ENCODE data around the gene RNF220. TPM values are rescaled to one million over a fixed set of nuclear protein-coding genes. Genes with fewer than 3 reads are reported as not detected.

The RNF220 gene
- total and polyA plus RNA-seq, 2 of the 4 experiments (the other 2 are of a cell fraction), result 71.8 to 77.1 TPM

- no peak overlapping the region for H3K14ac ChIP-seq (replicated peaks; ENCODE audit: low read depth, low read length)
- WGBS, 2 experiments (ENCODE audit: extremely low coverage in 2 of 2, insufficient read length in 1 of 2), result no CpG with 5 or more reads among the region's 3 CpGs
- ChIA-PET CTCF (no interaction called here), POLR2A (ENCODE audit: unreplicated experiment) (no interaction called here)
- H3K36me3 ChIP-seq (ENCODE audit: control insufficient read depth, insufficient read depth, low read length), result no peaks in the 10 kb centered on the region
- TF ChIP-seq RFX5 (IDR thresholded peaks at IDR 0.05; ENCODE audit: low read depth, low read length), result no peak
- no peak overlapping the region for H4K91ac ChIP-seq (ENCODE audit: insufficient read depth, low read depth, low read length)
- DNase-seq, result no peak
- no peak overlapping the region for H4K8ac ChIP-seq (ENCODE audit: low read depth in 2 of 2, low read length in 2 of 2)
- no peak overlapping the region for H3K18ac ChIP-seq (ENCODE audit: low read depth, low read length)
- no peak overlapping the region for H2AFZ ChIP-seq (replicated peaks; ENCODE audit: low read length, poor library complexity)
- H2BK15ac ChIP-seq (ENCODE audit: low read depth, low read length), result no peak overlapping the region
- H3K23ac ChIP-seq (ENCODE audit: low read depth, low read length), result no peak overlapping the region
- no peak overlapping the region for H2BK120ac ChIP-seq (ENCODE audit: low read depth, low read length)
- no peak overlapping the region for H3K4me3 ChIP-seq (ENCODE audit: insufficient read depth, low read depth, low read length)
- no peaks in the 10 kb centered on the region for H4K20me1 ChIP-seq (ENCODE audit: insufficient read depth, low read length)
- H2AK9ac ChIP-seq (replicated peaks; ENCODE audit: low read depth, low read length, poor library complexity), result no peak overlapping the region
- H3K4me1 ChIP-seq (ENCODE audit: control insufficient read depth, insufficient read depth, low read length), result no peaks in the 10 kb centered on the region
- in situ Hi-C loops (cut with MboI; ENCODE audit: low sequenced_read_pairs), result no loop called here
- BruUV-seq (replicated peaks), result no TSS peak
- H3K9me1 ChIP-seq (ENCODE audit: insufficient read depth, low read length), result no peaks in the 10 kb centered on the region
- H2BK20ac ChIP-seq (ENCODE audit: low read depth, low read length), result no peak overlapping the region
- no peak for ATAC-seq (ENCODE audit: low read depth)
- dilution Hi-C loops (cut with HindIII; ENCODE audit: low sequenced_read_pairs, unreplicated experiment), result no loop called here
- no peaks in the 10 kb centered on the region for H3K9me3 ChIP-seq (ENCODE audit: control insufficient read depth, insufficient read depth, low read length)
- H3K4ac ChIP-seq (ENCODE audit: low read depth, low read length), result no peak overlapping the region
- no peak overlapping the region for H2BK5ac ChIP-seq (ENCODE audit: low read depth, low read length, poor library complexity, severe bottlenecking)
- no peak overlapping the region for H3K4me2 ChIP-seq (ENCODE audit: low read depth, low read length)
- no peaks in the 10 kb centered on the region for H3K79me1 ChIP-seq (ENCODE audit: low read depth in 1 of 2, low read length in 2 of 2)
- H4K5ac ChIP-seq (ENCODE audit: low read depth, low read length), result no peak overlapping the region
- peaks cover 15% of the 10 kb centered on the region for H3K27me3 ChIP-seq (ENCODE audit: control insufficient read depth, insufficient read depth, low read length)
- H3K9ac ChIP-seq (ENCODE audit: low read depth, low read length), result no peak overlapping the region
- intact Hi-C loops (cut with micrococcal nuclease), result no loop called here
- H2AK5ac ChIP-seq (ENCODE audit: low read depth, low read length), result no peak overlapping the region
- H3K56ac ChIP-seq (ENCODE audit: extremely low read depth, insufficient read depth, low read length), result no peak overlapping the region
- no peak overlapping the region for H3K27ac ChIP-seq (ENCODE audit: insufficient read depth, low read length)
Observed at GRCh38 chr1:44689447-44689765, 284.4 kb downstream of the RNF220 start.
